H1 (cell line): ENCODE data around the gene NUP210. TPM values are rescaled to one million over a fixed set of nuclear protein-coding genes. Genes with fewer than 3 reads are reported as not detected.

ENCODE experiments used
- CTCF ChIA-PET: fragments of 300-600 bp; sonication (Branson Sonifier 250); formaldehyde crosslinking; loops from one replicate; lab custom pipeline; 2021; ENCODE audit not compliant: partially characterized antibody; lab: Charles Lee
- POLR2A ChIA-PET: fragments of 300-600 bp; sonication (Branson Sonifier 250); formaldehyde crosslinking; loops from one replicate; lab custom pipeline; 2021; ENCODE audit warnings: inconsistent platforms; ENCODE audit not compliant: partially characterized antibody; lab: Charles Lee
- DNase-seq, 2 experiments: peaks; one replicate each; pipeline versions ENCODE4 v3.0.0 to v3.0.0-alpha.2; 2010 to 2022; ENCODE audit warnings: low spot score in 2 of 2, low read depth in 1 of 2, mixed read lengths in 1 of 2
- FAIRE-seq: peaks from 2 replicates; lab custom pipeline; 2011; peaks lifted over from hg19 to GRCh38; lab: Jason Lieb, UNC
- H2AFZ ChIP-seq: 2 replicates; pipeline ENCODE4 v1.8.1; 2012; ENCODE audit warnings: low read length, inconsistent platforms
- H2AK5ac ChIP-seq: 2 replicates; pipeline ENCODE4 v1.6.1; 2013; ENCODE audit warnings: low read depth, low read length
- H2BK120ac ChIP-seq: replicated peaks from 2 replicates; pipeline ENCODE3; 2013; ENCODE audit warnings: low read depth, low read length, inconsistent platforms
- H2BK12ac ChIP-seq: 2 replicates; pipeline ENCODE4 v1.6.1; 2013; ENCODE audit warnings: low read depth, low read length
- H2BK15ac ChIP-seq: 2 replicates; pipeline ENCODE4 v1.6.1; 2013; ENCODE audit warnings: low read length
- H2BK20ac ChIP-seq: 2 replicates; pipeline ENCODE4 v1.6.1; 2013; ENCODE audit warnings: low read length
- H2BK5ac ChIP-seq: 2 replicates; pipeline ENCODE4 v1.6.1; 2013; ENCODE audit warnings: low read depth, low read length
- H3K14ac ChIP-seq: 2 replicates; pipeline ENCODE4 v1.6.1; 2013; ENCODE audit warnings: inconsistent platforms; ENCODE audit not compliant: insufficient read length
- H3K18ac ChIP-seq: 2 replicates; pipeline ENCODE4 v1.6.1; 2013; ENCODE audit warnings: low read length; ENCODE audit errors: extremely low read depth
- H3K23ac ChIP-seq: 2 replicates; pipeline ENCODE4 v1.6.1; 2013; ENCODE audit warnings: inconsistent platforms; ENCODE audit not compliant: insufficient read length
- H3K23me2 ChIP-seq: 2 replicates; pipeline ENCODE4 v1.6.1; 2013; ENCODE audit warnings: low read depth, low read length
- H3K27ac ChIP-seq: 2 replicates; pipeline ENCODE4 v1.6.1; 2011; ENCODE audit warnings: low read depth, low read length, inconsistent platforms
- H3K27me3 ChIP-seq, 4 experiments: replicated peaks in 1 of 4; 1 replicate in 1 of 4; 2 replicates in 3 of 4; pipeline versions ENCODE4 v1.6.1 to v1.8.1; 2011 to 2013; ENCODE audit warnings: low read length in 3 of 4, mild to moderate bottlenecking in 3 of 4, inconsistent platforms in 2 of 4, mixed read lengths in 2 of 4, moderate library complexity in 1 of 4; ENCODE audit not compliant: control insufficient read depth in 3 of 4, insufficient read depth in 3 of 4; ENCODE audit errors: extremely low read depth in 1 of 4
- H3K36me3 ChIP-seq, 4 experiments: 2 replicates each; pipeline versions ENCODE4 v1.6.1 to v1.8.1; 2011 to 2013; ENCODE audit warnings: mild to moderate bottlenecking in 4 of 4, low read length in 3 of 4, moderate library complexity in 2 of 4, control low read depth in 1 of 4, inconsistent platforms in 1 of 4; ENCODE audit not compliant: insufficient read depth in 4 of 4, control insufficient read depth in 2 of 4
- H3K4ac ChIP-seq: replicated peaks from 2 replicates; pipeline ENCODE3; 2013; ENCODE audit warnings: low read length, low read depth, mixed read lengths, inconsistent platforms; ENCODE audit not compliant: insufficient read length
- H3K4me1 ChIP-seq, 4 experiments: replicated peaks in 1 of 4; 1 replicate in 1 of 4; 2 replicates in 3 of 4; pipeline versions ENCODE4 v1.6.1 to v1.8.1; 2011 to 2013; ENCODE audit warnings: low read length in 3 of 4, inconsistent platforms in 2 of 4, mixed read lengths in 1 of 4; ENCODE audit not compliant: insufficient read depth in 4 of 4, control insufficient read depth in 3 of 4
- H3K4me2 ChIP-seq, 2 experiments: 2 replicates each; pipeline versions ENCODE4 v1.6.1 to v1.8.1; 2011 to 2013; ENCODE audit warnings: low read depth in 2 of 2, low read length in 2 of 2, control low read depth in 1 of 2, inconsistent platforms in 1 of 2, mild to moderate bottlenecking in 1 of 2; ENCODE audit not compliant: insufficient read depth in 1 of 2
- H3K4me3 ChIP-seq, 4 experiments: fragments of 200-600, 300-600 bp in 1 of 4; sonication (generic), shearing (Covaris generic), sonication (Bioruptor Twin) in 1 of 4; 2 replicates each; pipeline versions ENCODE4 v1.5.1 to v1.8.1; 2011 to 2016; ENCODE audit warnings: low read length in 4 of 4, low read depth in 3 of 4, control low read depth in 2 of 4, inconsistent platforms in 2 of 4, mild to moderate bottlenecking in 2 of 4, mixed read lengths in 1 of 4, moderate library complexity in 1 of 4; ENCODE audit not compliant: insufficient read depth in 2 of 4; ENCODE audit errors: extremely low read depth in 1 of 4
- H3K56ac ChIP-seq: replicated peaks from 2 replicates; pipeline ENCODE3; 2013; ENCODE audit warnings: low read depth, mild to moderate bottlenecking, mixed read lengths, low read length, inconsistent platforms; ENCODE audit not compliant: insufficient read length
- H3K79me1 ChIP-seq: 2 replicates; pipeline ENCODE4 v1.6.1; 2013; ENCODE audit warnings: low read depth, low read length, control low read depth
- H3K79me2 ChIP-seq, 2 experiments: 2 replicates each; pipeline versions ENCODE4 v1.6.1 to v1.8.1; 2012 to 2013; ENCODE audit warnings: low read length in 2 of 2, mild to moderate bottlenecking in 2 of 2, inconsistent platforms in 1 of 2; ENCODE audit not compliant: insufficient read depth in 2 of 2, control insufficient read depth in 1 of 2
- H3K9ac ChIP-seq, 4 experiments: replicated peaks in 1 of 4; 1 replicate in 1 of 4; 2 replicates in 3 of 4; pipeline versions ENCODE4 v1.6.1 to v1.8.1; 2011 to 2013; ENCODE audit warnings: low read depth in 3 of 4, low read length in 3 of 4, control low read depth in 2 of 4, mild to moderate bottlenecking in 2 of 4, moderate library complexity in 2 of 4, inconsistent platforms in 1 of 4; ENCODE audit errors: extremely low read depth in 1 of 4
- H3K9me3 ChIP-seq, 2 experiments: 2 replicates each; pipeline versions ENCODE4 v1.6.1 to v1.8.1; 2012 to 2013; ENCODE audit warnings: mild to moderate bottlenecking in 2 of 2, moderate library complexity in 2 of 2, control low read depth in 1 of 2, inconsistent platforms in 1 of 2, low read depth in 1 of 2, low read length in 1 of 2, mixed read lengths in 1 of 2; ENCODE audit not compliant: insufficient read depth in 2 of 2
- H4K20me1 ChIP-seq, 2 experiments: replicated peaks in 1 of 2; 2 replicates each; pipeline versions ENCODE3 to v1.8.1; 2011 to 2013; ENCODE audit warnings: inconsistent platforms in 2 of 2, low read length in 2 of 2, mild to moderate bottlenecking in 1 of 2; ENCODE audit not compliant: insufficient read depth in 2 of 2, control insufficient read depth in 1 of 2
- H4K5ac ChIP-seq: 2 replicates; pipeline ENCODE4 v1.6.1; 2013; ENCODE audit warnings: low read length, low read depth, mixed read lengths, inconsistent platforms; ENCODE audit not compliant: insufficient read length
- H4K8ac ChIP-seq: 2 replicates; pipeline ENCODE4 v1.8.0; 2013; ENCODE audit warnings: mild to moderate bottlenecking, moderate library complexity, low read length, inconsistent platforms; ENCODE audit not compliant: insufficient read depth; ENCODE audit errors: extremely low read depth
- H4K91ac ChIP-seq: replicated peaks from 2 replicates; pipeline ENCODE3; 2013; ENCODE audit warnings: low read length, mixed read lengths, inconsistent platforms; ENCODE audit not compliant: insufficient read length
- CHD2 ChIP-seq: IDR thresholded peaks from 2 replicates; pipeline ENCODE4 v1.6.1; 2012; ENCODE audit warnings: low read length, improper control_type of control experiment
- CTCF ChIP-seq, 3 experiments: IDR thresholded peaks; 1 replicate in 2 of 3; 2 replicates in 1 of 3; pipeline versions ENCODE4 v1.5.1 to v1.6.1; 2011; ENCODE audit warnings: low read length in 3 of 3, mild to moderate bottlenecking in 3 of 3, inconsistent platforms in 2 of 3, low read depth in 1 of 3, moderate library complexity in 1 of 3; ENCODE audit not compliant: insufficient read depth in 1 of 3; ENCODE audit errors: control extremely low read depth in 1 of 3
- KDM4A ChIP-seq: IDR thresholded peaks from one replicate; pipeline ENCODE4 v1.7.1; 2012; ENCODE audit warnings: low read depth, mild to moderate bottlenecking, moderate library complexity, low read length, inconsistent platforms; ENCODE audit not compliant: severe bottlenecking
- NANOG ChIP-seq: IDR thresholded peaks from 2 replicates; pipeline ENCODE4 v1.6.1; 2011; ENCODE audit warnings: low read length, low read depth, mild to moderate bottlenecking, inconsistent platforms; ENCODE audit not compliant: insufficient read depth, poor library complexity, severe bottlenecking
- RAD21 ChIP-seq, 2 experiments: IDR thresholded peaks in 1 of 2; conservative IDR thresholded peaks in 1 of 2; 2 replicates each; pipeline ENCODE4 v1.6.1; 2011; ENCODE audit warnings: low read depth in 2 of 2, low read length in 2 of 2, improper control_type of control experiment in 1 of 2, inconsistent platforms in 1 of 2, mild to moderate bottlenecking in 1 of 2, moderate library complexity in 1 of 2
- SP2 ChIP-seq: IDR thresholded peaks from 2 replicates; pipeline ENCODE4 v1.6.1; 2012; ENCODE audit warnings: mild to moderate bottlenecking, low read length, inconsistent platforms
- TBP ChIP-seq: IDR thresholded peaks from 2 replicates; pipeline ENCODE4 v1.6.1; 2011; ENCODE audit warnings: low read depth, low read length, improper control_type of control experiment
- TEAD4 ChIP-seq: IDR thresholded peaks from 2 replicates; pipeline ENCODE4 v1.6.1; 2012; ENCODE audit warnings: low read depth, low read length, inconsistent platforms, mixed read lengths
- YY1 ChIP-seq: IDR thresholded peaks from 2 replicates; pipeline ENCODE4 v1.6.1; 2011; ENCODE audit warnings: low read depth, mild to moderate bottlenecking, low read length
- WGBS, 2 experiments: shearing (Covaris generic) in 1 of 2; methylation state at CpG; one replicate each; pipeline versions ENCODE4 v1.1.6 to v1.1.7; 2013 to 2015; ENCODE audit warnings: low lambda C conversion rate in 2 of 2, mixed read lengths in 2 of 2, inconsistent platforms in 1 of 2, low coverage in 1 of 2, missing lambda C conversion rate in 1 of 2; ENCODE audit not compliant: insufficient replicate concordance in 2 of 2, insufficient coverage in 1 of 2, insufficient read length in 1 of 2; ENCODE audit errors: extremely low coverage in 1 of 2, missing lambda C conversion rate in 1 of 2; 5-methylcytosine and 5-hydroxymethylcytosine counted together
- polyA plus RNA-seq, 7 experiments: library from polyadenylated mRNA; depleted of rRNA in 3 of 7; stranded (reverse) in 5 of 7; unstranded in 2 of 7; fragments of >200 nt in 5 of 7; fragments of 200-250 nt in 2 of 7; gene quantifications; 1 replicate in 5 of 7; 2 replicates in 1 of 7; 4 replicates in 1 of 7; pipeline versions ENCODE4 v1.2.1 to v1.2.3, GENCODE V29; 2011 to 2013; ENCODE audit warnings: missing spikeins in 2 of 7, mixed read lengths in 2 of 7
- total RNA-seq: library from RNA; stranded (reverse); fragmentation: NEBNext Ultra II Directional; extraction: Animal tissue kit (Norgen Biotek cat#: 25700); gene quantifications from 2 replicates; pipeline ENCODE4 v1.2.1, GENCODE V29; 2021

The NUP210 gene
- total and polyA plus RNA-seq, 2 of the 8 experiments (the other 6 are each of a cell fraction or from before 2014, with no cell fraction given), result 51.0 to 53.7 TPM

- ChIA-PET CTCF (interaction anchor here (0.8 to 6.2 kb wide), 26 partner anchors 10 to 307 kb away, joined by 3 to 57 read pairs (median 4); no protein-coding TSS in a partner anchor), POLR2A (no interaction called here)
- no peak overlapping the region for H4K91ac ChIP-seq
- no peak overlapping the region for H4K8ac ChIP-seq
- no peak overlapping the region for H4K5ac ChIP-seq
- FAIRE-seq (no peak), DNase-seq (no peak)
- H2AK5ac ChIP-seq, result no peak overlapping the region
- H3K36me3 ChIP-seq, result peaks cover 6 to 13% (median 10%) of the 10 kb centered on the region in 4 experiments; a peak in 5 of 8 replicates
- no peak overlapping the region for H2BK120ac ChIP-seq
- H3K4me1 ChIP-seq, result 0 out of 7 replicates have a peak, but pooled peaks cover 0 to 8% (median 0%) of the 10 kb centered on the region in 4 experiments
- H3K27ac ChIP-seq, result no peak overlapping the region
- peak overlapping the region; percentile 30; the same call in 1 of the 2 replicates for H2BK5ac ChIP-seq
- H3K14ac ChIP-seq, result no peak overlapping the region
- no peaks in the 10 kb centered on the region for H3K23me2 ChIP-seq
- H2BK20ac ChIP-seq, result no peak overlapping the region
- no peak overlapping the region for H2AFZ ChIP-seq
- H3K79me1 ChIP-seq, result no peaks in the 10 kb centered on the region
- H3K4me2 ChIP-seq, result no peak overlapping the region
- no peaks in the 10 kb centered on the region for H3K9me3 ChIP-seq
- TF ChIP-seq TEAD4 (no peak), TBP (no peak), CTCF (IDR thresholded peaks at IDR 0.05; ENCODE audit: control extremely low read depth in 1 of 3, insufficient read depth in 1 of 3, low read depth in 1 of 3, low read length in 3 of 3) (peak in 2 of 3 experiments; percentile 6 to 41; a peak in 3 of 4 replicates), KDM4A (no peak), NANOG (no peak), SP2 (no peak), RAD21 (IDR thresholded peaks at IDR 0.05 in 1 of 2, conservative IDR thresholded peaks at IDR 0.05 in 1 of 2; ENCODE audit: low read depth in 2 of 2, low read length in 2 of 2) (peak in 1 of 2 experiments; percentile 17; a peak in 1 of 4 replicates), CHD2 (no peak), YY1 (no peak)
- H3K9ac ChIP-seq, result no peak overlapping the region
- H3K23ac ChIP-seq, result no peak overlapping the region
- H4K20me1 ChIP-seq, result peaks cover 0 to 1% of the 10 kb centered on the region in 2 experiments
- no peak overlapping the region for H3K4ac ChIP-seq
- 89% methylated on average over 7 of the region's 7 CpGs; no CpG with 5 or more reads in 1 of the 2 experiments for WGBS, 2 experiments
- no peak overlapping the region for H3K4me3 ChIP-seq
- no peak overlapping the region for H3K56ac ChIP-seq
- H3K79me2 ChIP-seq, result no peaks in the 10 kb centered on the region
- H2BK12ac ChIP-seq, result no peak overlapping the region
- H3K27me3 ChIP-seq, result no peaks in the 10 kb centered on the region
- H2BK15ac ChIP-seq, result no peak overlapping the region
- H3K18ac ChIP-seq, result no peak overlapping the region
Observed at GRCh38 chr3:13391308-13391707, 28.8 kb downstream of the NUP210 start.
